Measurements from ENCODE around the gene TBC1D1. TPM values are rescaled to one million over a fixed set of nuclear protein-coding genes. Genes with fewer than 3 reads are reported as not detected.

TBC1D1 gene
- total and polyA plus RNA-seq, 2 donors (not counting 3 experiments of a cell fraction or from before 2014, with no cell fraction given): 63.5 to 116 TPM

GRCh38 chr4:38092701-38093100 lies 201.8 kb downstream of the TBC1D1 start:
- no peaks in the 10 kb centered on the region for H3K27me3 ChIP-seq (ENCODE audit: control insufficient read depth in 2 of 2, insufficient read depth in 2 of 2, low read length in 2 of 2)
- no peak overlapping the region for H3K9ac ChIP-seq (replicated peaks; ENCODE audit: extremely low read depth, insufficient read depth, low read length)
- no peak overlapping the region for H3K4me2 ChIP-seq (ENCODE audit: insufficient read depth, low read length)
- CTCF ChIA-PET: no interaction called here
- TF ChIP-seq MYC (IDR thresholded peaks at IDR 0.05; ENCODE audit: low read depth, low read length) (no peak), MAX (IDR thresholded peaks at IDR 0.05; ENCODE audit: insufficient read depth, insufficient read length) (no peak), FOS (IDR thresholded peaks at IDR 0.05; ENCODE audit: borderline replicate concordance, insufficient read depth, low read length) (no peak)
- H3K4me1 ChIP-seq (ENCODE audit: control insufficient read depth, extremely low read depth, insufficient read depth, low read length): peaks cover 7% of the 10 kb centered on the region
- no peak for FAIRE-seq
- no peak overlapping the region for H3K27ac ChIP-seq (ENCODE audit: insufficient read depth, low read depth, low read length)
- H3K9me3 ChIP-seq (replicated peaks; ENCODE audit: control insufficient read depth, insufficient read depth, low read length): no peaks in the 10 kb centered on the region
- no peak for DNase-seq (ENCODE audit: low read depth, low spot score)
- POLR2A ChIA-PET: no interaction called here
- no peak overlapping the region for H3K4me3 ChIP-seq (replicated peaks in 1 of 3; ENCODE audit: insufficient read depth in 1 of 3, low read depth in 1 of 3, low read length in 3 of 3)
- no peak overlapping the region for H2AFZ ChIP-seq (ENCODE audit: low read depth, low read length)
- no peaks in the 10 kb centered on the region for H3K9me1 ChIP-seq (replicated peaks; ENCODE audit: control insufficient read depth, extremely low read depth, insufficient read depth, low read length)
- dilution Hi-C loops (cut with MboI; ENCODE audit: extremely low pct_ligation_motif_present, low sequenced_read_pairs): no loop called here
- peaks cover 0 to 1% of the 10 kb centered on the region in 2 experiments for H3K36me3 ChIP-seq (ENCODE audit: control insufficient read depth in 2 of 2, extremely low read depth in 1 of 2, insufficient read depth in 2 of 2, low read length in 2 of 2)
- H4K20me1 ChIP-seq (replicated peaks; ENCODE audit: control insufficient read depth, extremely low read depth, insufficient read depth, low read length): no peaks in the 10 kb centered on the region
- intact Hi-C loops (cut with micrococcal nuclease): no loop called here
- no peaks in the 10 kb centered on the region for H3K79me2 ChIP-seq (ENCODE audit: control insufficient read depth, insufficient read depth, low read length)
- no TSS peak for BruUV-seq (replicated peaks)

DNA sequence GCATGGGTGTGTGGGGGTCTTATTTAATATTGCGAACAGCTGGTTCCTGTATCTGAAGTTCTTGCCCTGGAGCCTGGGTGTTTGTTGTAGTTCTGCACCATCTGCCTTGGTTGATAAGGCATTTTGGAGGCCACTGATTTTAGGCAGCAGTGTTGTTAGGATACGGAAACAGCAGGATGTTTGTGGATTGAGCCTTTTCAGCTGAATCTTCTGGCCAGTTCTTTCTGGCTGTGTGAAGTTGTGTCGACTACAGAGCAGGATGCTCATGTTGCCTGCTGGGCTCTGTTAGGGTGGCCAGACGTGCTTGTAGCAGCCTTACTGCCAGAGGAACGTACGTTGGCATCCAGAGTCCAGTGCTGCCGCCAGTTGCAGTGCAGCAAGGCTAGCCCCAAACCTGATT lies 203.5 kb downstream of the TBC1D1 start:
- Histone ChIP-seq H3K9ac (replicated peaks; ENCODE audit: extremely low read depth, insufficient read depth, low read length) (no peak overlapping the region), H3K4me2 (ENCODE audit: insufficient read depth, low read length) (no peak overlapping the region), H3K4me3 (replicated peaks in 1 of 3; ENCODE audit: insufficient read depth in 1 of 3, low read depth in 1 of 3, low read length in 3 of 3) (no peak overlapping the region), H3K9me1 (replicated peaks; ENCODE audit: control insufficient read depth, extremely low read depth, insufficient read depth, low read length) (no peaks in the 10 kb centered on the region), H3K9me3 (replicated peaks; ENCODE audit: control insufficient read depth, insufficient read depth, low read length) (no peaks in the 10 kb centered on the region), H4K20me1 (replicated peaks; ENCODE audit: control insufficient read depth, extremely low read depth, insufficient read depth, low read length) (no peaks in the 10 kb centered on the region), H3K79me2 (ENCODE audit: control insufficient read depth, insufficient read depth, low read length) (no peaks in the 10 kb centered on the region), H3K4me1 (ENCODE audit: control insufficient read depth, extremely low read depth, insufficient read depth, low read length) (peaks cover 3% of the 10 kb centered on the region), H3K27ac (ENCODE audit: insufficient read depth, low read depth, low read length) (no peak overlapping the region), H2AFZ (ENCODE audit: low read depth, low read length) (no peak overlapping the region), H3K36me3 (ENCODE audit: control insufficient read depth in 2 of 2, extremely low read depth in 1 of 2, insufficient read depth in 2 of 2, low read length in 2 of 2) (peaks cover 0 to 1% of the 10 kb centered on the region in 2 experiments), H3K27me3 (ENCODE audit: control insufficient read depth in 2 of 2, insufficient read depth in 2 of 2, low read length in 2 of 2) (no peaks in the 10 kb centered on the region)
- dilution Hi-C loops (cut with MboI; ENCODE audit: extremely low pct_ligation_motif_present, low sequenced_read_pairs): no loop called here
- no peak for FAIRE-seq
- no peak for DNase-seq (ENCODE audit: low read depth, low spot score)
- POLR2A ChIA-PET: no interaction called here
- no peak for TF ChIP-seq POLR2AphosphoS5 (IDR thresholded peaks at IDR 0.05; ENCODE audit: insufficient read depth, low read depth, low read length)
- no peak for TF ChIP-seq GATA2 (IDR thresholded peaks at IDR 0.05; ENCODE audit: insufficient read depth, insufficient read length, low read depth, low read length)
- no peak for TF ChIP-seq MYC (IDR thresholded peaks at IDR 0.05; ENCODE audit: low read depth, low read length)
- TF ChIP-seq MAX (IDR thresholded peaks at IDR 0.05; ENCODE audit: insufficient read depth, insufficient read length): no peak
- no peak for TF ChIP-seq EZH2 (IDR thresholded peaks at IDR 0.05; ENCODE audit: borderline replicate concordance, low read depth, low read length, severe bottlenecking)
- TF ChIP-seq POLR2A (IDR thresholded peaks at IDR 0.05; ENCODE audit: low read depth, low read length): no peak
- TF ChIP-seq JUN (IDR thresholded peaks at IDR 0.05; ENCODE audit: borderline replicate concordance, insufficient read depth, insufficient read length, low read depth): no peak
- TF ChIP-seq, protein P1, sequence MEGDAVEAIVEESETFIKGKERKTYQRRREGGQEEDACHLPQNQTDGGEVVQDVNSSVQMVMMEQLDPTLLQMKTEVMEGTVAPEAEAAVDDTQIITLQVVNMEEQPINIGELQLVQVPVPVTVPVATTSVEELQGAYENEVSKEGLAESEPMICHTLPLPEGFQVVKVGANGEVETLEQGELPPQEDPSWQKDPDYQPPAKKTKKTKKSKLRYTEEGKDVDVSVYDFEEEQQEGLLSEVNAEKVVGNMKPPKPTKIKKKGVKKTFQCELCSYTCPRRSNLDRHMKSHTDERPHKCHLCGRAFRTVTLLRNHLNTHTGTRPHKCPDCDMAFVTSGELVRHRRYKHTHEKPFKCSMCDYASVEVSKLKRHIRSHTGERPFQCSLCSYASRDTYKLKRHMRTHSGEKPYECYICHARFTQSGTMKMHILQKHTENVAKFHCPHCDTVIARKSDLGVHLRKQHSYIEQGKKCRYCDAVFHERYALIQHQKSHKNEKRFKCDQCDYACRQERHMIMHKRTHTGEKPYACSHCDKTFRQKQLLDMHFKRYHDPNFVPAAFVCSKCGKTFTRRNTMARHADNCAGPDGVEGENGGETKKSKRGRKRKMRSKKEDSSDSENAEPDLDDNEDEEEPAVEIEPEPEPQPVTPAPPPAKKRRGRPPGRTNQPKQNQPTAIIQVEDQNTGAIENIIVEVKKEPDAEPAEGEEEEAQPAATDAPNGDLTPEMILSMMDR (IDR thresholded peaks at IDR 0.05; ENCODE audit: extremely low read depth in 1 of 2, insufficient read depth in 1 of 2, low read depth in 1 of 2, low read length in 2 of 2): no peak
- CTCF ChIA-PET: interaction anchor here (1.7 kb wide), 1 partner anchor 16 kb away, joined by 5 read pairs; no protein-coding TSS in a partner anchor
- intact Hi-C loops (cut with micrococcal nuclease): no loop called here
- BruUV-seq (replicated peaks): no TSS peak

Data from endothelial cell of umbilical vein (primary cell).